ENCODE data around the gene LIAS. TPM values are rescaled to one million over a fixed set of nuclear protein-coding genes. Genes with fewer than 3 reads are reported as not detected.
"Not testable (repeated sequence)": the region's sequence is repeated elsewhere in the genome, so short reads cannot be mapped to it uniquely, and the experiment has no call there.

Gene LIAS
- total RNA-seq, 2 donors from 2014 or later, result 17.6 to 17.9 TPM

GRCh38 chr4:39415678-39416283, 43.1 kb upstream of the LIAS start:
- Histone ChIP-seq H3K27me3 (ENCODE audit: control insufficient read depth, insufficient read depth, low read length, poor library complexity, severe bottlenecking) (no peaks in the 10 kb centered on the region), H3K9me3 (ENCODE audit: control insufficient read depth, low read length) (no peaks in the 10 kb centered on the region), H3K36me3 (ENCODE audit: control insufficient read depth, insufficient read depth, low read length) (no peaks in the 10 kb centered on the region), H3K4me3 (ENCODE audit: low read length) (no peak overlapping the region), H3K9ac (ENCODE audit: extremely low read depth, low read length, poor library complexity, severe bottlenecking) (no peak overlapping the region), H3K4me1 (ENCODE audit: control insufficient read depth, insufficient read depth, low read length) (no peaks in the 10 kb centered on the region), H3K27ac (ENCODE audit: low read depth, low read length) (no peak overlapping the region)
- Mint-ChIP-seq H3K4me1 (no peaks in the 10 kb centered on the region), H3K36me3 (ENCODE audit: low read depth) (no peaks in the 10 kb centered on the region), H3K4me3 (no peak overlapping the region), H3K9me3 (no peaks in the 10 kb centered on the region), H3K27ac (no peak overlapping the region), H3K27me3 (ENCODE audit: insufficient read depth) (no peaks in the 10 kb centered on the region)
- 100% methylated on average over 1 of the region's 2 CpGs; no CpG with 5 or more reads in 1 of the 2 experiments for WGBS, 2 experiments (ENCODE audit: insufficient coverage in 1 of 2, insufficient read length in 1 of 2)
- no peak for TF ChIP-seq CTCF (conservative IDR thresholded peaks at IDR 0.05)
- DNase-seq, result no peak

GRCh38 chr4:39422247-39422646, 36.6 kb upstream of the LIAS start:
- no peaks in the 10 kb centered on the region for H3K36me3 Mint-ChIP-seq (ENCODE audit: low read depth)
- no peak overlapping the region for H3K9ac ChIP-seq (ENCODE audit: extremely low read depth, low read length, poor library complexity, severe bottlenecking)
- H3K27me3 Mint-ChIP-seq (ENCODE audit: insufficient read depth), result no peaks in the 10 kb centered on the region
- H3K27ac Mint-ChIP-seq, result no peak overlapping the region
- no peaks in the 10 kb centered on the region for H3K4me1 ChIP-seq (ENCODE audit: control insufficient read depth, insufficient read depth, low read length)
- no peaks in the 10 kb centered on the region for H3K9me3 ChIP-seq (ENCODE audit: control insufficient read depth, low read length)
- no peak overlapping the region for H3K4me3 ChIP-seq (ENCODE audit: low read length)
- TF ChIP-seq CTCF (conservative IDR thresholded peaks at IDR 0.05), result no peak
- no peaks in the 10 kb centered on the region for H3K4me1 Mint-ChIP-seq
- H3K4me3 Mint-ChIP-seq, result no peak overlapping the region
- no peak for DNase-seq
- H3K27me3 ChIP-seq (ENCODE audit: control insufficient read depth, insufficient read depth, low read length, poor library complexity, severe bottlenecking), result no peaks in the 10 kb centered on the region
- 92% methylated on average over 1 of the region's 3 CpGs; no CpG with 5 or more reads in 1 of the 2 experiments for WGBS, 2 experiments (ENCODE audit: insufficient coverage in 1 of 2, insufficient read length in 1 of 2)
- no peaks in the 10 kb centered on the region for H3K9me3 Mint-ChIP-seq
- H3K27ac ChIP-seq (ENCODE audit: low read depth, low read length), result no peak overlapping the region
- H3K36me3 ChIP-seq (ENCODE audit: control insufficient read depth, insufficient read depth, low read length), result no peaks in the 10 kb centered on the region

GRCh38 chr4:39425297-39425696, 33.6 kb upstream of the LIAS start:
- H3K9me3 ChIP-seq (ENCODE audit: control insufficient read depth, low read length); H3K36me3 ChIP-seq (ENCODE audit: control insufficient read depth, insufficient read depth, low read length); H3K27ac ChIP-seq (ENCODE audit: low read depth, low read length); H3K27me3 Mint-ChIP-seq (ENCODE audit: insufficient read depth); H3K27ac Mint-ChIP-seq; H3K4me1 Mint-ChIP-seq; H3K9ac ChIP-seq (ENCODE audit: extremely low read depth, low read length, poor library complexity, severe bottlenecking); H3K4me1 ChIP-seq (ENCODE audit: control insufficient read depth, insufficient read depth, low read length); H3K4me3 Mint-ChIP-seq; H3K4me3 ChIP-seq (ENCODE audit: low read length); H3K27me3 ChIP-seq (ENCODE audit: control insufficient read depth, insufficient read depth, low read length, poor library complexity, severe bottlenecking); DNase-seq; H3K36me3 Mint-ChIP-seq (ENCODE audit: low read depth); H3K9me3 Mint-ChIP-seq: not testable (repeated sequence)
- 100% methylated on average over 1 of the region's 1 CpG; no CpG with 5 or more reads in 1 of the 2 experiments for WGBS, 2 experiments (ENCODE audit: insufficient coverage in 1 of 2, insufficient read length in 1 of 2)

- H3K36me3 Mint-ChIP-seq (ENCODE audit: low read depth), result no peaks in the 10 kb centered on the region
- Histone ChIP-seq H3K36me3 (ENCODE audit: control insufficient read depth, insufficient read depth, low read length) (no peaks in the 10 kb centered on the region), H3K9me3 (ENCODE audit: control insufficient read depth, low read length) (no peaks in the 10 kb centered on the region), H3K4me1 (ENCODE audit: control insufficient read depth, insufficient read depth, low read length) (no peaks in the 10 kb centered on the region), H3K27ac (ENCODE audit: low read depth, low read length) (no peak overlapping the region), H3K9ac (ENCODE audit: extremely low read depth, low read length, poor library complexity, severe bottlenecking) (no peak overlapping the region), H3K4me3 (ENCODE audit: low read length) (no peak overlapping the region), H3K27me3 (ENCODE audit: control insufficient read depth, insufficient read depth, low read length, poor library complexity, severe bottlenecking) (no peaks in the 10 kb centered on the region)
- no peak overlapping the region for H3K4me3 Mint-ChIP-seq
- no peak overlapping the region for H3K27ac Mint-ChIP-seq
- no peaks in the 10 kb centered on the region for H3K27me3 Mint-ChIP-seq (ENCODE audit: insufficient read depth)
- no peak for DNase-seq
- no peaks in the 10 kb centered on the region for H3K9me3 Mint-ChIP-seq
- no peak for TF ChIP-seq CTCF (conservative IDR thresholded peaks at IDR 0.05)
- 80 to 91% methylated on average over 1 of the region's 1 CpG for WGBS, 2 experiments (ENCODE audit: insufficient coverage in 1 of 2, insufficient read length in 1 of 2)
- peaks cover 7% of the 10 kb centered on the region for H3K4me1 Mint-ChIP-seq
Measured at GRCh38 chr4:39426728-39427127, 32.1 kb upstream of the LIAS start.

All from endodermal cell (in vitro differentiated cells).